HG03159 (cell line): Measurements from ENCODE around the gene TMEM203.
"Not testable (repeated sequence)": the region's sequence is repeated elsewhere in the genome, so short reads cannot be mapped to it uniquely, and the experiment has no call there.

Experiments
- ATAC-seq: cut with Tn5 transposase; IDR thresholded peaks from one replicate; pipeline ENCODE4 v1.9.1; 2021; ENCODE audit warnings: mild to moderate bottlenecking, moderate library complexity; ENCODE audit not compliant: unreplicated experiment

The TMEM203 gene

GRCh38 chr9:137205126-137206069 lies at the start of gene TMEM203, which contains the start of gene NDOR1:
TMEM203 (minus strand) TSS chr9:137205648; CDS start chr9:137205414, 234 bp downstream.
NDOR1 (plus strand) TSS chr9:137205700; CDS start chr9:137205778, 78 bp downstream.
- peak; percentile 42 for ATAC-seq

GRCh38 chr9:137254624-137255447 lies 49.4 kb upstream of the TMEM203 start, which contains the start of gene NELFB:
NELFB (plus strand) TSS chr9:137255327.
- ATAC-seq, result peak; percentile 79

GRCh38 chr9:137253717-137254623 lies 48.5 kb upstream of the TMEM203 start:
- no peak for ATAC-seq

GRCh38 chr9:137252555-137253506 lies 47.4 kb upstream of the TMEM203 start:
- ATAC-seq, result no peak

GRCh38 chr9:137251490-137252268 lies 46.2 kb upstream of the TMEM203 start:
- no peak for ATAC-seq

GRCh38 chr9:137251194-137251461 lies 45.7 kb upstream of the TMEM203 start, which contains the start of gene STPG3:
STPG3 (plus strand) TSS chr9:137251286; CDS start chr9:137251287, 1 bp downstream.
- no peak for ATAC-seq

GRCh38 chr9:137250329-137251193 lies 45.1 kb upstream of the TMEM203 start:
- ATAC-seq, result no peak

- ATAC-seq, result no peak
These were observed 42.4 kb upstream of the TMEM203 start for GRCh38 chr9:137247916-137248175.

- ATAC-seq, result no peak
These were observed 41.9 kb upstream of the TMEM203 start for GRCh38 chr9:137247135-137247915.

GRCh38 chr9:137245450-137246421 lies 40.3 kb upstream of the TMEM203 start:
- ATAC-seq, result no peak

- ATAC-seq, result no peak
These were observed 39.3 kb upstream of the TMEM203 start for GRCh38 chr9:137244486-137245449.

- ATAC-seq, result no peak
These were observed 38.4 kb upstream of the TMEM203 start for GRCh38 chr9:137243626-137244485.

GRCh38 chr9:137243266-137243625 lies 37.8 kb upstream of the TMEM203 start:
- ATAC-seq, result not testable (repeated sequence)
